ENCODE measurements around the gene TTC36. TPM values are rescaled to one million over a fixed set of nuclear protein-coding genes. Genes with fewer than 3 reads are reported as not detected.
"Not testable (repeated sequence)": the region's sequence is repeated elsewhere in the genome, so short reads cannot be mapped to it uniquely, and the experiment has no call there.

The TTC36 gene
- total and polyA plus RNA-seq, 4 donors: 0.99 to 3.5 (median 2.5) TPM

DNA sequence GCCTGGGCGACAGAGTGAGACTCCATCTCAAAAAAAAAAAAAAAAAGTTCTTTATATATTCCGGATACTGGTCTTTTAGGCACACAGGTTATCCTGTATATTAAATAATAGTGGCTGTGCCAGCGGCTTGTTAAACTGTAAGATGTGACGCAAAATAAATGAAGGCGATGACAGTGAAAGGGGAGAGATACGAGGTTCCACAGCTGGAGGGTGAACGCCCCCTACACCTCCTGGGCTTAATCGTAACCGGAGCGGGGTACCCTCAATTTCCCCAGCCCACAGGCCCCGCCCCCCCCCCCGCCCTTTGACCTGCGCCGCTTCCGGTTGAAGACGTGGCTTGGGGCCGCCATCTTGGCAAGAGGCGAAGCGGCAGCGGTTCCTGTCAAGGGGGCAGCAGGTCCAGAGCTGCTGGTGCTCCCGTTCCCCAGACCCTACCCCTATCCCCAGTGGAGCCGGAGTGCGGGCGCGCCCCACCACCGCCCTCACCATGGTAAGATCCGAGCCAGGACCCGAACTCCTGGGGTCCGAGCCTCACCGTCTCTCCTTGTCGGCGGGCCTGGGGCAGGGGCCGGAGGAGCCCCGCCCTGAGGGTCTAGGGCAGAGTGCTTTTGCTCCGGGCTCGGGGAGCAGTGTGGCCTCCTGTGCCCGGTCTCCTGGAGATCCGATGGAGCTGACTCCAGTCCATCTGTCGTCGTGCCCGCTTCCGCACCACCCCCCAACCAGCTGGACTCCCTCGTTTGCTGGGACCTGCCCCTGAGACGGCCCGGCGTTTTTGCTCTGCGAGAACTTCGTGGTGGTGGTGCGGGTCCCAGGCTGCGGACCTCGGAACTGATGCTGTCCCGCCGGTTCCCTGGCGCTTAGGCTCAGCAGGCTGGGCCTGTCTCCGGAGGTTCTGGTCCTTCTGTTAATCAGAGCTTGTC is 45.0 kb downstream of the TTC36 start, which contains the start of gene ARCN1:
Gene ARCN1, plus strand, starts transcription at position 349 of the 920 bp plus-strand sequence. Its CDS starts 139 bp downstream, at position 488.
- no peaks in the 10 kb centered on the region for H3K27me3 ChIP-seq (ENCODE audit: control insufficient read depth, insufficient read depth, low read length)
- under 1% methylated on average over 42 of the region's 55 CpGs for WGBS (ENCODE audit: insufficient coverage)
- H3K27ac ChIP-seq (ENCODE audit: low read depth, low read length): peak within 1 kb of the TSS; percentile 98
- no peaks in the 10 kb centered on the region for H3K9me3 ChIP-seq (ENCODE audit: control insufficient read depth, insufficient read depth, low read length)
- H3K36me3 ChIP-seq (ENCODE audit: control insufficient read depth, insufficient read depth, low read length): peaks cover 4% of the 10 kb centered on the region
- H3K4me3 ChIP-seq (ENCODE audit: low read depth, low read length): peak within 1 kb of the TSS; percentile 93
- peaks cover 8% of the 10 kb centered on the region for H3K4me1 ChIP-seq (ENCODE audit: control insufficient read depth, insufficient read depth, low read length)
- peak; percentile 53 to 95 (median 80) for DNase-seq (ENCODE audit: low read depth in 4 of 6, low spot score in 6 of 6)

DNA sequence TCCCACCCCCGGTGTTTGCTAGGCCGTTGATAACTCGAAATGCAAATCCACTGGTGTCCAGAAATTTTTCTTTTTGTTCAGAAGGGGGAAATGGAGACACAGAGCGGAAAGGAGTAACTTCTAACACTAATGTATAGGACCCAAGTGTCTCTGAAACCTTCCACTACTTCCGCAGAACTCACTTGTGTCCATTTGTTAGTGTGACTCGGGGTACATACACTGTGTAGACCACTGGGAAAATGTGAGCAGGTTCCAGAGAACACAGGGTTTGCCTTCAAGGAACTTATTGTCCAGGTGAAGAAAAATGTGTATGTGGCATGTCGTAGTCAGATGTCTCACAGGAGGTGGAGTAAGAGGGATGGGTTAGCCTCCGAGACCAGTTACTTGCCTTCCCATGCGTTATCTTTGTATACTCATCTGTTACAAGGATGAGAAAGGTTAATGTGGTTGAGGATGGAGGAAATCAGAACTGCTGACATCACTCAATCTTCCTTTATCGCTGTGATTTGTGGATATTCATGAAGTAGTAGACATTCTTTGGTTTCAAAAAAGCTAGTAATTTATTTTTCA is 45.8 kb downstream of the TTC36 start:
- peaks cover 6% of the 10 kb centered on the region for H3K36me3 ChIP-seq (ENCODE audit: control insufficient read depth, insufficient read depth, low read length)
- peak in 3 of 6 donors; percentile 19 to 36 (median 36) for DNase-seq (ENCODE audit: low read depth in 4 of 6, low spot score in 6 of 6)
- H3K4me3 ChIP-seq (ENCODE audit: low read depth, low read length): peak overlapping the region; percentile 93
- 0% methylated on average over 2 of the region's 10 CpGs for WGBS (ENCODE audit: insufficient coverage)
- H3K27ac ChIP-seq (ENCODE audit: low read depth, low read length): peak overlapping the region; percentile 98
- no peaks in the 10 kb centered on the region for H3K9me3 ChIP-seq (ENCODE audit: control insufficient read depth, insufficient read depth, low read length)
- H3K4me1 ChIP-seq (ENCODE audit: control insufficient read depth, insufficient read depth, low read length): peaks cover 8% of the 10 kb centered on the region
- no peaks in the 10 kb centered on the region for H3K27me3 ChIP-seq (ENCODE audit: control insufficient read depth, insufficient read depth, low read length)

DNA sequence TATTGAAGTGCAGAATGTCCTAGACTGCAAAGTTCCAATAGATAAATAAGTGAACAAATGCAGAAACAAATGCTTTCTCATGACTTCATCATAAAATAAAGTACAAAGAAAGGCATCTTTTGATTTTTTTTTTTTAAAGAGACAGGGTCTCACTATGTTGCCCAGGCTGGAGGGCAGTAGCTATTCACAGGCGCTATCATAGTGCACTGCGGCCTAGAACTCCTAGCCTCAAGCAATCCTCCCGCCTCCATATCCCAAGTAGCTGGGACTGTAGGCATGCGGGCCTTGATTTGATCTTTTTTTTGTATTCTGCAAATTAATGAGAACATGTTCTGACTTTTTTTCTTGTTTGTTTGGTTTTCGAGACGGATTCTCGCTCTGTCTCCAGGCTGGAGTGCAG is 47.4 kb downstream of the TTC36 start:
- peaks cover 8% of the 10 kb centered on the region for H3K4me1 ChIP-seq (ENCODE audit: control insufficient read depth, insufficient read depth, low read length)
- no peak for DNase-seq (ENCODE audit: low read depth in 4 of 6, low spot score in 6 of 6)
- no peak overlapping the region for H3K4me3 ChIP-seq (ENCODE audit: low read depth, low read length)
- WGBS (ENCODE audit: insufficient coverage): 100% methylated on average over 4 of the region's 7 CpGs
- H3K27me3 ChIP-seq (ENCODE audit: control insufficient read depth, insufficient read depth, low read length): no peaks in the 10 kb centered on the region
- H3K36me3 ChIP-seq (ENCODE audit: control insufficient read depth, insufficient read depth, low read length): peaks cover 6% of the 10 kb centered on the region
- no peaks in the 10 kb centered on the region for H3K9me3 ChIP-seq (ENCODE audit: control insufficient read depth, insufficient read depth, low read length)
- no peak overlapping the region for H3K27ac ChIP-seq (ENCODE audit: low read depth, low read length)

DNA sequence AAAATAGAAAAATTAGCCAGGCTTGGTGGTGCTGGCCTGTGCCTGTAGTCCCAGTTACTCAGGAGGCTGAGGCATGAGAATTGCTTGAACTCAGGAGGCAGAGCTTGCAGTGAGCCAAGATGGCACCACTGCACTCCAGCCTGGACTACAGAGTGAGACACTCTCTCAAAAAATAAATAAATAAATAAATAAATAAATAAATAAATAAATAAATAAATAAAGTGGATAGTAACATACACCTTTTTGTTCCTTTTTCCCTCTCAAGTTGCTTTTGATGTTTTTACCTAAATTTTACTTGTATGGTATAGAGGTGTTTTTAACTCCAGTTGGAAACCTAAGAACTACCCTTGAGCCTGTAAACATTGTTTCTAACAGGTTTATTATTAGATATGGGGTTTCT is 50.7 kb downstream of the TTC36 start:
- not testable (repeated sequence) for H3K4me3 ChIP-seq (ENCODE audit: low read depth, low read length); H3K27me3 ChIP-seq (ENCODE audit: control insufficient read depth, insufficient read depth, low read length); H3K4me1 ChIP-seq (ENCODE audit: control insufficient read depth, insufficient read depth, low read length)

More for the DNA sequence above, 50.7 kb downstream of the TTC36 start:
- not testable (repeated sequence) for H3K27ac ChIP-seq (ENCODE audit: low read depth, low read length); DNase-seq (ENCODE audit: low read depth in 4 of 6, low spot score in 6 of 6); H3K9me3 ChIP-seq (ENCODE audit: control insufficient read depth, insufficient read depth, low read length)
- peaks cover 15% of the 10 kb centered on the region for H3K36me3 ChIP-seq (ENCODE audit: control insufficient read depth, insufficient read depth, low read length)

Other genes starting within 250 kb of the TTC36 start
- gene CD3E, start 222.7 kb upstream of the TTC36 start, total RNA-seq: under 1 TPM in 1 of 2 donors, not detected in 1; 0.20 TPM
- not detected for gene CD3E, start 222.7 kb upstream of the TTC36 start, polyA plus RNA-seq (ENCODE audit: insufficient read length in 2 of 2)
- gene CD3D, start 184.8 kb upstream of the TTC36 start, total RNA-seq: not detected
- not detected for gene CD3D, start 184.8 kb upstream of the TTC36 start, polyA plus RNA-seq (ENCODE audit: insufficient read length in 2 of 2)
- under 1 TPM; 0.17 to 0.20 TPM for gene CD3G, start 183.1 kb upstream of the TTC36 start, total RNA-seq
- gene CD3G, start 183.1 kb upstream of the TTC36 start, polyA plus RNA-seq (ENCODE audit: insufficient read length in 2 of 2): under 1 TPM; 0.27 to 0.50 TPM
- gene UBE4A, start 167.9 kb upstream of the TTC36 start, total RNA-seq: 10 to 100 TPM; 56.9 to 62.8 TPM
- gene UBE4A, start 167.9 kb upstream of the TTC36 start, polyA plus RNA-seq (ENCODE audit: insufficient read length in 2 of 2): 10 to 100 TPM; 32.0 to 43.8 TPM
- gene ATP5MG, start 125.9 kb upstream of the TTC36 start, total RNA-seq: 100 to 1,000 TPM in 1 of 2 donors, 10 to 100 TPM in 1; 47.1 to 278 TPM
- 100 to 1,000 TPM; 381 to 398 TPM for gene ATP5MG, start 125.9 kb upstream of the TTC36 start, polyA plus RNA-seq (ENCODE audit: insufficient read length in 2 of 2)
- 10 to 100 TPM; 45.6 to 66.8 TPM for gene KMT2A, start 91.0 kb upstream of the TTC36 start, total RNA-seq
- gene KMT2A, start 91.0 kb upstream of the TTC36 start, polyA plus RNA-seq (ENCODE audit: insufficient read length in 2 of 2): 10 to 100 TPM; 44.6 to 45.5 TPM
- gene TMEM25, start 3.7 kb downstream of the TTC36 start, total RNA-seq: 10 to 100 TPM; 20.9 to 29.4 TPM
- 10 to 100 TPM; 43.2 to 59.5 TPM for gene TMEM25, start 3.7 kb downstream of the TTC36 start, polyA plus RNA-seq (ENCODE audit: insufficient read length in 2 of 2)
- 10 to 100 TPM; 50.9 to 60.1 TPM for gene IFT46, start 38.5 kb downstream of the TTC36 start, total RNA-seq
- gene IFT46, start 38.5 kb downstream of the TTC36 start, polyA plus RNA-seq (ENCODE audit: insufficient read length in 2 of 2): 10 to 100 TPM; 48.1 to 50.8 TPM
- 100 to 1,000 TPM in 1 of 2 donors, 10 to 100 TPM in 1; 98.4 to 107 TPM for gene ARCN1, start 44.9 kb downstream of the TTC36 start, total RNA-seq
- gene ARCN1, start 44.9 kb downstream of the TTC36 start, polyA plus RNA-seq (ENCODE audit: insufficient read length in 2 of 2): 100 to 1,000 TPM; 129 to 131 TPM
- 10 to 100 TPM; 61.3 to 79.5 TPM for gene PHLDB1, start 80.1 kb downstream of the TTC36 start, total RNA-seq
- 100 to 1,000 TPM; 151 to 205 TPM for gene PHLDB1, start 80.1 kb downstream of the TTC36 start, polyA plus RNA-seq (ENCODE audit: insufficient read length in 2 of 2)
- gene TREH, start 152.2 kb downstream of the TTC36 start, total RNA-seq: not detected
- gene TREH, start 152.2 kb downstream of the TTC36 start, polyA plus RNA-seq (ENCODE audit: insufficient read length in 2 of 2): 1 to 10 TPM; 1.5 to 3.8 TPM